ENCODE measurements around the gene ZCCHC10. TPM values are rescaled to one million over a fixed set of nuclear protein-coding genes. Genes with fewer than 3 reads are reported as not detected.
A peak's percentile ranks its signal among the peaks of the same experiment; 100 is the strongest.
"Not testable (repeated sequence)": the region's sequence is repeated elsewhere in the genome, so short reads cannot be mapped to it uniquely, and the experiment has no call there.

Gene ZCCHC10
- total RNA-seq, 1 donor, result 9.2 TPM

DNA sequence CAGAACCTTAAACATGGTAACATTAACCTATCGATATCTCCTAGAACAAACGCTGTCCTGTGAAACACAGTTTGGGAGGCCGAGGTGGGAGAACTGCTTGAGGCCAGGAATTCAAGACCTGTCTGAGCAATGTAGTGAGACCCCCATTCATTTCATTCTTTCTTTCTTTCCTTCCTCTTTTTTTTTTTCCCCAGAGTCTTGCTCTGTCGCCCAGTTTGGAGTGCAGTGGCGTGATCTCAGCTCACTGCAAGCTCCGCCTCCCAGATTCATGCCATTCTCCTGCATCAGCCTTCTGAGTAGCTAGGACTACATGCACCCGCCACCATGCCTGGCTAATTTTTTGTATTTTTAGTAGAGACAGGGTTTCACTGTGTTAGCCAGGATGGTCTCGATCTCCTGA, 20.2 kb upstream of the ZCCHC10 start:
- not testable (repeated sequence) for DNase-seq (ENCODE audit: low read depth in 2 of 3, low spot score in 2 of 3)

DNA sequence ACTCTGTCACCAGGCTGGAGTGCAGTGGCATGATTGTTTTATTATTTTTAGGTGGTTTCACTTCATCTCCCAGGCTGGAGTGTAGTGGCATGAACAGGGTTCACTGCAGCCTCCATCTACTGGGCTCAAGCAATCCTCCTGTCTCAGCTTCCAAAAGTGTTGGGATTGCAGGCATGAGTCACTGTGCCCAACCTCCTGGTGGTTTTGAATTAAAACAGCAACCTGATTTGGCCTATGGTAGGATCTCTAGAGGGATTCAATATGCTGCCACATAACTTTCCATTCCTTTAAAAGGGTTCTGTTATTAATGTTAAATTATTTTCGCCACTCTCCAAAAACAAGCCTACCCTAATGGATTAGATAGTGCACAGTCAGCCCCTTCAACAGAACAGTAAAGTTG, 15.6 kb upstream of the ZCCHC10 start:
- no peak for DNase-seq (ENCODE audit: low read depth in 2 of 3, low spot score in 2 of 3)

DNA sequence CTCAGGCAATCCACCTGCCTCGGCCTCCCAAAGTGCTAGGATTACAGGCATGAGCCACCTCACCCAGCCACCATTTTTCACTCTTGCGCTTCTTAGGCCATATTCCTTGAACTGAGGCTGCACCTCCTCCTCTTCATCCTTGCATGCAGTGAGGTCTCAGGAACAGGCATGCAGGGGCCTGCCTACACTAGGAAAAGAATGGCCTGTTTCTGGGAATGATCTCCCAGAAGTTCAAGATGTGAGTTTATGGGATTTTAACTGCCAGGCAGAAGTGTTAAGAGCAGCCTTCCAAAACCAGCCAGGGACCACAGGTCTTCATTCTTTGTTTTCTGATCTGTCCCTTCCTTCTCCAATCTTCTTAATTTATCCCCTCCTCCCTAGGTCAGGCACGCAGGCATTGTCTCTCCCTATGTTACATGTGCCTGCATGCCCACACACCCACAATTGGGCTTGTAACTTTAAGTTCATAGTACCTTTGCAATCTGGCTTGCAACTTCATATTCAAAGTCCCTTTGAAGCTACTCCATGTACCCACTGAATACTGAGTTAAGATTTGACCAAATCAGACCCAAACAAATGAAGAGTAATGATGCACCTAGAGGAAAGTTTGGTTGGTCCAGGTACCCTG, 14.9 kb upstream of the ZCCHC10 start:
- DNase-seq (ENCODE audit: low read depth in 2 of 3, low spot score in 2 of 3), result no peak

DNA sequence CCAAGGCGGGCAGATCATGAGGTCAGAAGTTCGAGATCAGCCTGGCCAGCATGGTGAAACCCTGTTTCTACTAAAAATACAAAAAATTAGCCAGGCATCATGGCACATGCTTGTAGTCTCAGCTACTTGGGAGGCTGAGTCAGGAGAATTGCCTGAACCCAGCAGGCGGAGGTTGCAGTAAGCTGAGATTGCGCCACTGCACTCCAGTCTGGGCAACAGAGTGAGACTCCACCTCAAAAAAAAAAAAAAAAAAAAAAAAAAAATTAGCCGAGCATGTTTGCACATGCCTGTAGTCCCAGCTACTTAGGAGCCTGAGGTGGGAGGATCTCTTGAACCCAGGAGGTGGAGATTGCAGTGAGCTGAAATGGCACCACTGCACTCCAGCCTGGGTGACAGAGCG, 10.3 kb upstream of the ZCCHC10 start:
- DNase-seq (ENCODE audit: low read depth in 2 of 3, low spot score in 2 of 3), result not testable (repeated sequence)

DNA sequence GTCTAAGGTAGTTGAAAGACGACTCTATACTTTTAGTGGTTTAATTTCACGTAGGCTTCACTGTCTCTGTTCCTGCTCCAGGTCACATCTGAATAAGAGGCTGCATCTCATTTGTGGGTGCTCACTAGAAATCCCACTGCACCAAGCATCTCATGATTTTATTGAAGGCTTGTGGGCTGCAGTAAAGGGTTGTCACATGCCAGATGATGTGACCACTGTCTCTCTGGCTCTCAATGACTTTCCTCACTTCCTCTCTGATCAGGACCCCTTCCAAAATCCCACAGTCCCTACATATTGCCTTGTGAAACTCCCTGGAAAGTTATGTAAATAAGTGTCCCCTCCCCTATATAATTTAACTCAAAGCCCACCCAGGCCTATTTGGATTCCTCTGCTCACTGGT, 8.9 kb upstream of the ZCCHC10 start:
- DNase-seq (ENCODE audit: low read depth in 2 of 3, low spot score in 2 of 3), result no peak

DNA sequence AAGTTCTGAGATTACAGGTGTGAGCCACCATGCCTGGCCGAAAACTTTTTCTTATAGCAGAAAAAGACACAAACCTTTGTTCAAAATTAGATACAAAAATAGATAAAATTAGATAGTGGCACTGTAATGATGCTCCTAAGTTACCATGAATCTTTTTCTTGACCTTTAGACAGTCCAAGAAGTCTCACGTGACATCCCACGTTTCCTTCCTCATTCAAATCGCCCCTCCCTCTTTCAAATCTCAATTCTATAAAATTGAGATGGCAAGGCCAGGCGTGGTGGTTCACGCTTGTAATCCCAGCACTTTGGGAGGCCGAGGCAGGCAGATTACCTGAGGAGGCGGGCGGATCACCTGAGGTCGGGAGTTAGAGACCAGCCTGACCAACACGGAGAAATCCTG, 7.7 kb upstream of the ZCCHC10 start:
- no peak for DNase-seq (ENCODE audit: low read depth in 2 of 3, low spot score in 2 of 3)

DNA sequence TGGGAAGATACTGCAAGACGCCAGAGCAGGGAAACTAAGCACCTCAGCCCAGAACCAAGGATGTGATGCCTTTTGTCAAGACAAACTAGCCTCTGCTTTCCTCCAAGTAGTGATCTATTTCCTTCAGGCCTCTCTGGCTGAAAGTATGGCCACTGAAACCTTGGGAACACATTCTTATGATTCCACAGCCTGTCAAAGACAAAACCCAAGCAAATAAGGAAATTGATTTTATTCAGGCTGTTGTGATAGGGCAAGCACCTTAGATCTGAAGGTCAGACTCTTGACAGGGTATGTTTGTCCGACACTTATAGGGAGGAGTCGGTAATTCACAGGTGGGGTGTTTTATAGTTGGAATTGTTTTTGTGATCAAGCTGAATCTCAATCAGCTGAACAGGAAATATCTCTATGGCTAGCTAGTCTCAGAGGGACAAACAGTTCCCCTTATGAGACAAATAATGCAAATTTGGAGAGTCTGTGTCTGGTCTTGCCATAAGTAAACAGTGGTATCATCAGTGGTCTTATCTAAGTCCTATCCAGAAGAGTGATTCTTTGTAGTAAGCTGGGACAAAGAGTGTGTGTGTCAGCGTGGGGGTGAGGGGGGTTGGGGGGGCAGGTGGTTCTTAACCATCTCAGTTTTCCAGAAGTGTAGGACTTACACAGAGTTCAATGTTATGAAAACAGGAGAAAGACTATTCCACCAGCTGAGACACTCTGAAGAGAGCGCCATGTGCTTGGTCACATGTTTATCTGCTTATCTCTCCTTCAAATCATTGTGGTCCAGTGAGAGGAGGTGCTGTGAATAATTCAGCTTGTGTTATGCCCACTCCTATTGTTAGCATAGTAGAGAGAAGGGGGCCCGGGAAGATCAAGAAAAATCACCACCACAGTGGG, 6.7 kb upstream of the ZCCHC10 start:
- DNase-seq (ENCODE audit: low read depth in 2 of 3, low spot score in 2 of 3), result peak in 2 of 3 donors; percentile 26 to 57

DNA sequence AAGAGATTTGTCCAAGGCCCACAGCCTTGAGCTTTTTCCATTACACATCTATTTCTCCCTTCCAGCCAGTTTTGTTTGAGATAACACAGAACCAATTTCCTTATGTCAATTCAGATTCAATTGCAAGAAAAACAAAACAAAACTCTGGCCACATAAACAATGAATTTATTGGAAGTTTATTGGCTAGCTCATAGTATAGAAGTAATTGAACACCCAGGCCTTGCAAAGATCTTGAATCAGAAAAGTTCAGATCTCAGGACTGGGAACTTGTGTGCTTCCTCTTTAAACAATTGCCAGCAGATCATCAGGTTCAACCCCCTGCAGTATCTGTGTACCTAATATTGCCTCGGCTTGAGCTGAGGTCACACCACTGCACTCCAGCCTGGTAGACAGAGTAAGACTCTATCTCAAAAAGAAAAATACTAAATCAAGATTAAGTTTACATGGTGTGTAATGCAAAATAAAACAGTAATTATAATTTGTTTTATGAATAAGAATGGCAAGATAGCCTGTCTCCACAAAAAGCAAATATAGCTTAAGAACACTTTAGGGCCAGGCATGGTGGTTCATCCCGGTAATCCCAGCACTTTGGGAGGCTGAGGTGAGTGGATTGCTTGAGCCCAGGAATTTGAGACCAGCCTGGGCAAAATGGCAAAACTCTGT, 4.1 kb upstream of the ZCCHC10 start:
- no peak for DNase-seq (ENCODE audit: low read depth in 2 of 3, low spot score in 2 of 3)

DNA sequence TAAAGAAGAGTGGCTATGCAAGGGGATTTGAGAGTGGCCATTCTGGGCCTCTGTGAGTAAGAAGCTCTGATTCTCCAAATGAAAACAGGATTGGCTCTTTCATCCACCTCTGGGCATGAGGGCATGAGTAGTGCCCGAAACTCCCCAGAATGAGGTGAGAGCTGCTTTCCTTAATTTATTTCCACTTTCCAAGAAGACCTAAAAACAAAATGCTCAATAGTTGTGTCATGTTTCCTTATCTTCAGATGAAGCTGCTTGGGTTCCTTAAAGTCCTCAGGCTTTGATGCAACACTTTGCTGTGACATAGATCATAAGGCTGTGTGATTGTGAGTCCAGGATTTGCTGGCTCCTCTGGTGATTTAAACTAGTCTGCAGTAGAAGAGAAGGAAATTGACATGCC, 3.1 kb upstream of the ZCCHC10 start:
- no peak for DNase-seq (ENCODE audit: low read depth in 2 of 3, low spot score in 2 of 3)

DNA sequence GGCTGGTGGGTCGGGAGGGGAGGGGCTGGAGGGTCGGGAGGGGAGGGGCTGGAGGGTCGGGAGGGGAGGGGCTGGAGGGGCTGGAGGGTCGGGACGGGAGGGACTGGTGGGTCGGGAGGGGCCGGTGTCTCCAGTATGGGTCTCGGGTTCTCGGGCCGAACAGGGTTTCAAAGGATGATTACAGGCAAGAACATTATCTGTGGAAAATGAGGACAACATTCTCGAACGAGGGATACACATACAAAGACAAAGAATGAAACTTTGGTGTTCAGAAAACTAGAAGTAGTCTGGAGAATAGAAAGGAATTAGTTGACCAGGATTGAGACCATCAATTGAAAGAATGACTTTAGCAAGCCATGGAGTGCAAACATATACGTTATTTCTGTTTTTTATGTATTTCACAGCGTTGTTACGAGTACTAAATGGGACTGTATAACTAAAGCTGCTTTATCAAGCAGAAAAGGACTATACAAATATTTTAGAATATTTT, 360 bp upstream of the ZCCHC10 start:
- DNase-seq (ENCODE audit: low read depth in 2 of 3, low spot score in 2 of 3), result no peak

DNA sequence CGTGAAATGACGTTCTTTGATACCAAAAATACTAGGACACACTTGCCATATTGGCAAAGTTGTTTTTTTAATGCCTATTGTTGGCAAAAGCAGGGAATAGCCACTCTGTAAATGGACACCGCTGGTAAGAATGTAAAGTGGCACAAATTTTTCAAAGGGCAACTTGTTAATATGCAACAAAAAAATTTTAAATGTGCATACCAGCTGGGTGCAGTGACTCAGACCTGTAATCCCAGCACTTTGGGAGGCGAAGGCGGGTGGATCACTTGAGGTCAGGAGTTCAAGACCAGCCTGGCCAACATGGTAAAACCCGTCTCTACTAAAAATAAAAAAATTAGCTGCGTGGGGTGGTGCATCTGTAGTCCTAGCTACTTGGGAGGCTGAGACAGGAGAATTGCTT, 6.9 kb downstream of the ZCCHC10 start:
- DNase-seq (ENCODE audit: low read depth in 2 of 3, low spot score in 2 of 3), result not testable (repeated sequence)

DNA sequence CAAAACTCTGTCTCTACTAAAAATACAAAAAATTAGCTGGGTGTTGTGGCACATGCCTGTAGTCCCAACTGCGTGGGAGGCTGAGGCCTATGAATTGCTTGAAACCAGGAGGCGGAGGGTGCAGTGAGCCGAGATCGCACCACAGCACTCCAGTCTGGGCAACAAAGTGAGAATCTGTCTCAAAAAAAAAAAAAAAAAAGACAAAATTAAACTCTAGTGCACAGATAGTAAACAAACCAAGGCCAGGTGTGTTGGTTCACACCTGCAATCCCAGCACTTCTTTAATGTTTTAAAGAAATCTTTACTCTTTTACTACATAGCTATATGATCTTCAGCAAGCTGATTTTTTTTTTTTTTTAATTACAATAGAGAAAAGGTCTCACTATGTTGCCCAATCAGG, 8.4 kb downstream of the ZCCHC10 start:
- DNase-seq (ENCODE audit: low read depth in 2 of 3, low spot score in 2 of 3), result no peak

DNA sequence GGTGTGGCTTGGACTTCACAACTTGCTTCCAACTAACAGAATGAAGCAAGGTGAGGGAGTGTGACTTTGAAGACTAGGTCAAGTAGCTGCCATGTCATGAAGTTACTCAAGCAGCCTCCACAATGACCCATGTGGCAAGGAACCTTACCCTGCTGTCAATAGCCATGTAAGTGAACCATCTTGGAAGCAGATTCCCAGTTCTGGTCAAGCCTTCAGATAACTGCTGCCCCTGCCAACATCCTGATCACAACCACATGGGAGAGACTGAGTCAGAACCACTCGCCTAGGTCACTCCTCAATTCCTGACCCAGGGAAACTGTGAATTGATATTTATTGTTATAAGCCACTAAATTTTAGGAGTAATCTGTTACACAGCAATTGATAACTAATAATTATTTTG, 10.9 kb downstream of the ZCCHC10 start:
- DNase-seq (ENCODE audit: low read depth in 2 of 3, low spot score in 2 of 3), result no peak

DNA sequence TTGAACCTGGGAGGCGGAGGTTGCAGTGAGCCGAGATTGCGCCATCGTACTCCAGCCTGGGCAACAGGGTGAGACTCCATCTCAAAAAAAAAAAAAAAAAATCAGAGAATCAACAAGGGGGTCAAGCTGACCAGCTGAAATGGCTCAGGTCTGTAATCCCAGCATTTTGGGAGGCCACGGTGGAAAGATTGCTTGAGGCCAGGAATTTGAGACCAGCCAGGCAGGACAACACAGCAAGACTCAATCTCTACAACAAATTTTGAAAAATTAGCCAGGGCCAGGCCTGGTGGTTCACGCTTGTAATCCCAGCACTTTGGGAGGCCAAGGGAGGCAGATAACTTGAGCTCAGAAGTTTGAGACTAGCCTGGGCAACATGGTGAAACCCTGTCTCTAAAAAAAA, 17.9 kb downstream of the ZCCHC10 start:
- DNase-seq (ENCODE audit: low read depth in 2 of 3, low spot score in 2 of 3), result not testable (repeated sequence)

DNA sequence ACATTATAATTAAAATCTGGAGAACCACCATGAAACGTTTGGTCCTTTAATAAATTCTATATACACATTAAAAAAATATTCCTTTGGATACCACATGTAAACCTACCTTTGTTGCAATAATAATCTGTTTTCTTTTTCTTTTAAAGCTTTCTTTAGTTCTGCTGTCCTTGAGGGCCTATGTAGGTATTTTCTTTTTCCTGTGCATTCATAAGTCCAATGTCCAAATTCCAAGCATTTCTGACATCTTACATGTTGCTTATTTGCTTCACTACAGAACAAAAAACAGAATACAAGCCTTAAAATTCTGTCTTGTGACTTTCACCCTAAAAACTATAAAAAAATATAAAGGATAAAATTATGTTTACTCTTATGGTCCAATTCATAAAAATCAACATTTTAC, 19.7 kb downstream of the ZCCHC10 start:
- DNase-seq (ENCODE audit: low read depth in 2 of 3, low spot score in 2 of 3), result no peak

DNA sequence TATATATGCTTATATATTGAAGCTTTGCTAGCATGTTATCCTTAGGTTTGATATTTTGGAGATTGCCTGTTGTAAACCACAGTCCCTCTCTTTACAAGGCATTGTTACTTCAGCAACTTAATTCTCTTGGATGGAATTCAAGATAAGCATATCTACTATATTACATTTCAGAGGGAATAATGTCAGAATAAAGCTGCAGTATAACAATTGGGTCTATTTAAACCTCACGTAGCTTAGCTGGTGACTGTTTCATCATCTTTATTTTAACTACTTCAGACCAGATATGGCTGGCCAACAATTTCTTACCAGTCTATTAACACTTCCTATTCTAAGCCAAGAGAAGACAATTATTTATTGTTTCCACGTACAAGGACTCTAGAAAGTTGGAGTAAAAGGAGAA, 27.1 kb downstream of the ZCCHC10 start:
- DNase-seq (ENCODE audit: low read depth in 2 of 3, low spot score in 2 of 3), result no peak

DNA sequence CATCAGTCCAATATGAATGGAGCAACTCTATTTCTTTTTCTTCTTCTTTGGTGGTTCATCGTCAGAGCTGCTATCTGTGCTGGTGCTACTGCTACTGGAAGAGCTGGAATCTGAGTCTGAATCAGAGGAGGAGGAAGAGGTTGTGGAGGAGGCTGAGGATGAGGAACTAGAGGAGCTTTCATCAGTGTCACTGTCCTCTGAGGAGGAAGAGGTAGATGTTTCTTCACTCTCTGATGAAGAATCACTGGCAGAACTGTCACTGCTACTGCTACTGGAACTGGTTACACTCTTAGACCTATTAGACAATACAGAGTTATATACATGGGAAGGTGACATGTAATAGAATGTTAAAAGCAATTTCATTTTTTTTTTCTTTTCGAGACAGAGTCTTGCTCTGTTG, 27.8 kb downstream of the ZCCHC10 start:
- DNase-seq (ENCODE audit: low read depth in 2 of 3, low spot score in 2 of 3), result no peak

DNA sequence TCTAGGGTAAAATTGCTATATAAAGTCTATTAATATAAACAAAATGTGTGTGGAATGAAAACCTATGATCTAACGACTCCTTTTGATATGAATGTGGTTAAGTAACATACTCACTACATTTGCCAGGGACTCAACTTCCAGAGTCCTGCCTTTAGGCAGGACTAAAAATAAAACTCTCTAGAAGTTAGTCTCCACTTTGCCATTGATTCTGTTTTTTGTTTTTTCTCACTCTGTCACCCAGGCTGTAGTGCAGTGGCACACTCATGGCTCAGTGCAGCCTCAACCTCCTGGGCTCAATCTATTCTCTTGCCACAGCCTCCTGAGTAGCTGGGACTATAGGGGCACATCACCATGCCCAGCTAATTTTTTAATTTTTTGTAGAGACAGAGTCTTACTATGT, 30.0 kb downstream of the ZCCHC10 start:
- no peak for DNase-seq (ENCODE audit: low read depth in 2 of 3, low spot score in 2 of 3)

DNA sequence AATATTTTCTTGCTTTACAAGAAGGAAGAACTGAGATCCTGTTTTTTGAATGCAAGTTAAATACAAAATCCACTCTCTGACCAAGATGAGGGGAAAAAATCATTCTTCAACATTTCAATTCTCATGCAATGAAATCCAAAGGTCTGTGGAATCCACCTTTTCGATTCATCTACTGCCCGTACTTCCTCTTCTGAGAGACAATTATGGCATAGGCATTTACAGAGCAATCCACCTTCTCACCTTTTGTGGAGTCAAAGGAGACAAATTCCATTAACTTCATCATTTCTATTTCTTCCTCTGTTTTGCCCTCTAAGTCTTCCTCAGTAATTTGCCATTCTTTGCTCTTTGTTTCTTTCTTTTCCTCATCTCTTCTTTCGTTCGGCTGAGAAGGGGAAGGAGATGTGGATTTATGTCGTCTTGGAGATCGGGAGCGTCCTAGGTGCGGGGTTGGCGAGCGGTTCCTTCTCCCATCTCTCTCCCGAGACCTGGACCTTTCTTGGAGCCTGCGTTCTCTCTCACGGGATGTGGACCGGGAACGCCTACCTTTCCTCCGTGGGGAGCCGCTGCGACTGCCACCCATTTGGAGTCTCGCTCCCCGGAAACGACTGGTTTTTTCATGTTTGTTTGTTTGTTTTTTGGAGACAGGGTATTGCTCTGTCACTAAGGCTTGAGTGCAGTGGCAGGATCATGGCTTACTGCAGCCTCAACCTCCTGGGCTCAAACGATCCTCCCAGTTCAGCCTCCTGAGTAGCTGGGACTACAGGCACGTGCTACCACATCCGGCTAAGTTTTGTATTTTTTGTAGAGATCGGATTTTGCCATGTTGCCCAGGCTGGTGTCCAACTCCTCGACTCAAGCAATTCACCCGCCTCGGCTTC, 38.6 kb downstream of the ZCCHC10 start:
- no peak for DNase-seq (ENCODE audit: low read depth in 2 of 3, low spot score in 2 of 3)

DNA sequence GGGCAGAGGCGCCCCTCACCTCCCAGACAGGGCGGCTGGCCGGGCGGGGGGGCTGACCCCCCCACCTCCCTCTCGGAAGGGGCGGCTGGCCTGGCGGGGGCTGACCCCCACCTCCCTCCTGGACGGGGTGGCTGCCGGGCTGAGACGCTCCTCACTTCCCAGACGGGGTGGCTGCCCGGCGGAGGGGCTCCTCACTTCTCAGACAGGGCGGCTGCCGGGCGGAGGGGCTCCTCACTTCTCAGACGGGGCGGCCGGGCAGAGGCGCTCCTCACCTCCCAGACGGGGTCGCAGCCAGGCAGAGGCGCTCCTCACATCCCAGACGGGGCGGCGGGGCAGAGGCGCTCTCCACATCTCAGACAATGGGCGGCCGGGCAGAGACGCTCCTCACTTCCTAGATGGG, 43.4 kb downstream of the ZCCHC10 start:
- DNase-seq (ENCODE audit: low read depth in 2 of 3, low spot score in 2 of 3), result not testable (repeated sequence)

DNA sequence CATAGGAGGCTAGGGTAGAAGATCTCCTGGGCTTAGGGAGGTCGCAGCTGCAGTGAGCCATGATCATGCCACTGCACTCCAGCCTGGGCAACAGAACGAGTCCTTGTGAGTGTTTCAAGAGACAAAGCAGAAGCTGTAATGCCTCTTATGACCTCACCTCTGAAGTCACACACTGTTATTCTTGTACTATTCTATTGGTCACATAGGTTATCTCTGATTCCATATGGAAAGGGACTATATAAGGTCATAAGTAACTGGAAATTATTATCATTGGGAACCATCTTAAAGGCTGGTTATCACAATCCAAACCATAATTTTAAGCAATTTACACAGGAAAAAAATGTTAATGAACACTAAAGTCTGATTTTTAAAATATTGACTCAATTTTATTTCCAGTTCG, 45.1 kb downstream of the ZCCHC10 start:
- no peak for DNase-seq (ENCODE audit: low read depth in 2 of 3, low spot score in 2 of 3)
